ENCODE data around the gene COL6A6. TPM values are rescaled to one million over a fixed set of nuclear protein-coding genes. Genes with fewer than 3 reads are reported as not detected.
A peak's percentile ranks its signal among the peaks of the same experiment; 100 is the strongest.
"Not testable (repeated sequence)": the region's sequence is repeated elsewhere in the genome, so short reads cannot be mapped to it uniquely, and the experiment has no call there.

Gene COL6A6
- total RNA-seq, 4 donors from 2014 or later = under 0.01 to 59.8 (median 1.4) TPM; not detected in 1

DNA sequence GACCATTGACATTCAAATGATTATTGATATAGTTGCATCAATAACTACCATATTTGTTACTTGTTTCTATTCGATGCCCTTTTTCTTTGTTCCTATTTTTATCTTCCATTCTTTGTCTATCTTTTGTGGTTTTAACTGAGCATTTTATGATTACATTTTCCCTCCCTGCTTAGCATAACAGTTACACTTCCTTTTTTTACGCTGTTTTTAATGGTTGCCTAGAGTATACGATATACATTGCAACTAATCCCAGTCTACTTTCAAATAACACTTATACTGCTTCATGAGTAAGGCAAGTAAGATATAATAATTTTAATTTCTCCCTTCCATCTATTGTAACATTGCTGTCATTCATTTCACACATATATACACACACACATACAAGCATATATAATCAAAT is 26.3 kb downstream of the COL6A6 start:
- no peak for DNase-seq
- Histone ChIP-seq H3K4me1 (no peaks in the 10 kb centered on the region), H3K9me3 (no peaks in the 10 kb centered on the region), H3K27me3 (no peaks in the 10 kb centered on the region), H3K36me3 (no peaks in the 10 kb centered on the region), H3K27ac (no peak overlapping the region), H3K4me3 (no peak overlapping the region)
- TF ChIP-seq, protein P1, sequence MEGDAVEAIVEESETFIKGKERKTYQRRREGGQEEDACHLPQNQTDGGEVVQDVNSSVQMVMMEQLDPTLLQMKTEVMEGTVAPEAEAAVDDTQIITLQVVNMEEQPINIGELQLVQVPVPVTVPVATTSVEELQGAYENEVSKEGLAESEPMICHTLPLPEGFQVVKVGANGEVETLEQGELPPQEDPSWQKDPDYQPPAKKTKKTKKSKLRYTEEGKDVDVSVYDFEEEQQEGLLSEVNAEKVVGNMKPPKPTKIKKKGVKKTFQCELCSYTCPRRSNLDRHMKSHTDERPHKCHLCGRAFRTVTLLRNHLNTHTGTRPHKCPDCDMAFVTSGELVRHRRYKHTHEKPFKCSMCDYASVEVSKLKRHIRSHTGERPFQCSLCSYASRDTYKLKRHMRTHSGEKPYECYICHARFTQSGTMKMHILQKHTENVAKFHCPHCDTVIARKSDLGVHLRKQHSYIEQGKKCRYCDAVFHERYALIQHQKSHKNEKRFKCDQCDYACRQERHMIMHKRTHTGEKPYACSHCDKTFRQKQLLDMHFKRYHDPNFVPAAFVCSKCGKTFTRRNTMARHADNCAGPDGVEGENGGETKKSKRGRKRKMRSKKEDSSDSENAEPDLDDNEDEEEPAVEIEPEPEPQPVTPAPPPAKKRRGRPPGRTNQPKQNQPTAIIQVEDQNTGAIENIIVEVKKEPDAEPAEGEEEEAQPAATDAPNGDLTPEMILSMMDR (IDR thresholded peaks at IDR 0.05) = no peak
- intact Hi-C loops (cut with DNase I; ENCODE audit: low total_unique reads) = no loop called here

- Histone ChIP-seq H3K27ac (no peak overlapping the region), H3K4me1 (no peaks in the 10 kb centered on the region), H3K36me3 (no peaks in the 10 kb centered on the region), H3K4me3 (no peak overlapping the region), H3K9me3 (no peaks in the 10 kb centered on the region), H3K27me3 (no peaks in the 10 kb centered on the region)
- no peak for DNase-seq
- intact Hi-C loops (cut with DNase I; ENCODE audit: low total_unique reads) = no loop called here
- TF ChIP-seq POLR2A (IDR thresholded peaks at IDR 0.05) = no peak
- TF ChIP-seq, protein P1 (IDR thresholded peaks at IDR 0.05) = no peak
These were observed 30.1 kb downstream of the COL6A6 start for GRCh38 chr3:130546920-130547679.

- not testable (repeated sequence) for H3K9me3 ChIP-seq
These were observed 30.7 kb downstream of the COL6A6 start for GRCh38 chr3:130547680-130548065.

DNA sequence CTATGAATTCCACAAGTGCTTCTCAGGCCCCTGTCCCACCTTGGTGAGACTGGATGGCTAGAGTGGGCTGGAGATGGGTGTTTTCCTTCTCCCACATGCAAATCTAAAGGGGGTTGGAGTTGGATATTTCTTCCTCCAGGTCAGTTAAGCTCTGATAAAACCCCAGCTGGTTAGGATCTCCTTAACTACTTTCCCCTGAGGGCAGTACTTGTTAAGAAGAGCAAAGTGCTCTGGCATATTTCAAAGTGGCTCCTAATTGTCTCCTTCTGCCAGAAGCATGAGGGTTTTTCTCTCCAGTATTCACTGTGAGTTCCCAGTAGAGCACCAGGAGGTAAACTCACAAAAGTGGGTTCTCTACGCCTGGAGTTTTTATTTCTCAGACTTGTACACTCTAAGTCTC is 31.4 kb downstream of the COL6A6 start:
- Histone ChIP-seq H3K27me3 (no peaks in the 10 kb centered on the region), H3K4me1 (no peaks in the 10 kb centered on the region), H3K27ac (peak overlapping the region; percentile 27 to 40), H3K4me3 (no peak overlapping the region), H3K36me3 (no peaks in the 10 kb centered on the region), H3K9me3 (no peaks in the 10 kb centered on the region)
- DNase-seq = no peak
- TF ChIP-seq, protein P1 (IDR thresholded peaks at IDR 0.05) = no peak
- TF ChIP-seq POLR2A (IDR thresholded peaks at IDR 0.05) = no peak
- intact Hi-C loops (cut with DNase I; ENCODE audit: low total_unique reads) = no loop called here

More at GRCh38 chr3:130547680-130548065, 30.7 kb downstream of the COL6A6 start:
- H3K4me3 ChIP-seq; H3K36me3 ChIP-seq; intact Hi-C loops (cut with DNase I; ENCODE audit: low total_unique reads); H3K27me3 ChIP-seq; DNase-seq; H3K4me1 ChIP-seq: not testable (repeated sequence)
- peak overlapping the region in 1 of 2 donors; percentile 27 for H3K27ac ChIP-seq

DNA sequence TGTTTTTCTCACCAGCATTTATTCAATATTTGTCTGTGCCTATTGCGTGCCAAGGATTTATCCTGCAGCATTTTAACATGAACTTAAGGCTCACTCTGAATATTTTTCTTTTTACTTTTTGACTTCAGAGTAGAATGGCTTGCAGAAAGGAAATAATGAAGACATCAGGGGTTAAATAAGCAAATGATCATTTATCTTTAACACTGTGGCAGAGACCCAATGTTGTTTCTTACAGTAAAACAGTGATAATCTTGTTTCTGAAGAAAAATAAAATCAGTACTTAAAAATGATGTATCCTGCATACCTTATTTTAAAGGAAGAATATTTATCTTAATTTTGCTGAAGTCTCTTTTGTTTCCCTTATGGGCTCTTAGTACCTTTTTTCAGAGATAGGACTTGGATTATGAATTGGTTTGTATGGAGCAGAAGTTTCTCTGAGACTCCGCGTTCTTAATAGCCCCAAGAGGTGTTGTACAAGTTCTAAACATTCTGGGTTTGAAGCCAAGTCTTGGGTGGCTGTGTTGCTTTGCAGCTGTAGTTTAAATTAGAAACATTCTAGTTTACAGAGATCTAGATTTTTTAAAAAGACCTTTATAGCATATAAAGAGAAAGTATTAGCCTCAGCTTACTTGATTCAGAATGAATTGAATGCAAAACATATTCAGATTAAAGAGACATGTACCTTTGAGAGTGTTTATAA is 40.5 kb downstream of the COL6A6 start:
- Histone ChIP-seq H3K27ac (no peak overlapping the region), H3K9me3 (no peaks in the 10 kb centered on the region), H3K27me3 (no peaks in the 10 kb centered on the region), H3K4me1 (no peaks in the 10 kb centered on the region), H3K36me3 (no peaks in the 10 kb centered on the region), H3K4me3 (no peak overlapping the region)
- TF ChIP-seq, protein P1 (IDR thresholded peaks at IDR 0.05) = no peak
- TF ChIP-seq POLR2A (IDR thresholded peaks at IDR 0.05) = no peak
- no peak for DNase-seq
- intact Hi-C loops (cut with DNase I; ENCODE audit: low total_unique reads) = no loop called here

Data from uterus (tissue), 4 donors.